Astrocyte of the hippocampus (primary cell): ENCODE results near the gene ANKRD63.

Experiments used
- DNase-seq: peaks from one replicate; pipeline ENCODE4 v3.0.0; 2011; ENCODE audit warnings: low read depth, low spot score

The ANKRD63 gene

DNA sequence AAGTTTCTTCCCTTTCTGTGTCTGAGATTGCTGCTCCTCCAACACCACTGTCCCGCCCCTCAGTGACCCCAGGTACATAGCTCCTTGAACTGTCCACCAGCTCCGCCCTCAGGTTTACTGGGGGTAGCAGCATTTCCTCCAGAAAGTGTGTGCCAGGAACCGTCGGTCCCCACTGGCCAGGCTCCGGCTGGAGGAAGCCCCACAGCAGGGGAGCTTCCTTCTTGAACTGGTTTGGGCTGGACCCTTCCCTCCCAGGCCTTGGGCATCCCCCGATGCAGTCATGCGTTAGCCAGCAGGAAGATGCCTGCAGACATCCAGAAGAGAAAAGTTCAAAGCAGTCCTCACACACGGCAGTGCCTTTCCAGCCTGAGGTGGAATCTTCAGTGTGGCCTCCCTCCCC, 24.3 kb downstream of the ANKRD63 start:
- DNase-seq = no peak

DNA sequence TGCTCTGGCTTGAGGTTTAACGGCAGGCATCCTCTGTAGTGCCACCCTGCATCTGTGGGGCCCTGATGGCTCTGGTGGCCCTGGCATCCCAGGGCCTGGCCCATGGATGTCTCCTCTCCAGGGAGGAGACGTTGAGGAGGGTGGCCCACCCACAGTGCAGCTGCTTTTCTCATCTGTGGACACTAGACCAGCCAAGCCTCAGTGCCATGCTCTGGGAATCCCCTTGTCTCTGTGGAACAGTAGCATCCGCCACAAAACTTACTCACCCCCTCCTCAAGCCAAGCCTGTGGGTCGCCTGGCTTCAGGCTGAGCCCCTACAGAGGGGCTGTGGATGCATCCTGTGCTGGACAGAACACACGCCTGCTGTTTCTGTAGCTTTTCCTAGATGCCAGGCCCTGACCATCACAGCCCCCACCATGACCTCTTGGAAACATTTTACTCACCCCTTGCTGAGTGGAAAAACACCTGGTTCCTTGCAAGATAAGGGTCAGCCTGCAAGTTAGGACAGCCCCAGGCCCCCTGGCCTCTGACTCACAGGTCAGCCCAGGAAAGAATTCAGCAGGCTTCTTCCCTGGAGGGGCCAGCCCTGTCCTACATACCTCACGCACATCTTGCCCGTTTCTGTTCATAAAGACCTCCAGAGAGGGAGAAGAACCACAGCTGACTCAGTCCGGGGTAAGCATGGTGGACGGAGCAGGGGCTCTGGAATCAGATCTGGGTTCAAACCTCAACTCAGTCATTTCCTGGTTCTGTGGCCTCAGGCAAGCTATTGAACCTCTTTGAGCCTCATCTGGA, 25.0 kb downstream of the ANKRD63 start:
- DNase-seq = no peak

DNA sequence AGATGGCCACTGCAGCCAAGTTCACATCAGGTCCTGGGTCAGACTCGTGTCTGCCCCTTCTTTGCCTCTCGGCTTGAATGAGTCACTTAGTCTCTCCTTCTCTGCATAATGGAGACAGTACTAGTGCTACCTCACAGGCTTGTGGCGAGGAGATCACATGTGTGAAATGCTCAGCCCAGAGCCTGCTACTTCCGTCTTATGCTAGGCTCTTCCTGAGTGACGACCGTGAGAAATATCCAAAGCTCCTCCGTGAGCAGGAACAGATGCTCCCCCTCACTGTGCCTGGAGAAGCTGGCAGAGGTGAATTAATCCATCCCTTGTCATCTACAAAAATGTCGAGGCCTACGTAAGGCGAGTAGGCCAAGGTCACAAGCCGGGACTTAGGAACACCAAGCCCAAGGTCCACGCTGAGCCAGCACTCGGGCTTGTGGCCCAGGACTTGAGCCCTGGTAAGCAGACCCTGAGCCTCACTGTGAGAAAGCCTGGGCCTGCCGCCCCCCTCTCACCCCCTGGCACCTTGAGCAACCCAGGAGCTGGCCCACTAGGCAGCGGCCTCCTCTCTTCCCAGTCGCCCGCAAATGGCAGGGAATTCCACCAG, 26.1 kb downstream of the ANKRD63 start:
- DNase-seq = peak; percentile 58

DNA sequence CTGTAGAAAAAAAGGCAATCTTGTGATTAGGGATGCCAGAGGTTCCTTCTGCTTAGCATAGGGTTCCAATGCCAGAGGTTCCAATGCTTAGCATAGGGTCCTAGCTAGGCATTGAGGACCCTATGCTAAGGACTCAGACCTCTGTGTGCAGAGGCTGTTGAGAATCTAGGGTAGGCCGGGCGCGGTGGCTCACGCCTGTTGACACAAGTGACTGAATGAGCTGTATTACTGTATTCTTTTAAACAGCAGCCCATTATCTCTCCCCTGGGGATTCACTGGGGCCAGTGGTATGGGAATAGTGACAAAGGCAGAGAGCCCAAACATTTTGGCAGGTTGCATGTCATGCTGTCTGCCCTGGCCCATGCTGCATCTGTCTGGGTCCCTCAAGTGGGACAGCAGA, 27.8 kb downstream of the ANKRD63 start:
- no peak for DNase-seq

DNA sequence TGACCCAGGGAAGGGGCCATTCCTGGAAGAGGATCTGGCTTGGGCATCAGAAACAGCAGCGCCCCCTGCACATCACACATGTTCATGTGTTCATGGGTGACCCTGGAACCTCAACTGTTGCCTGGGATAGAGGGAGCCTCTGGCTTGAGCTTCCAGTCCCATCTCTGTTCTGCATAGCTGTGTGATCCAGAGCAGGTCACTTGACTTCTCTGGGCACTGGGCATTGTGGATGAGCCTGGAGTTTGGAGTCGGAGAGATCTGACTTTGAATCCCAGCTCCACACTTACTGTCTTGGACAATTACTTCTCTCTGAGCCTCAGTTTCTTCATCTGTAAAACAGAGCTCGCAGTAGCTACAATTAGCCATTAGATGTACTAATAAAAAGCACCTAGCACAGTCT, 28.4 kb downstream of the ANKRD63 start:
- DNase-seq = no peak

DNA sequence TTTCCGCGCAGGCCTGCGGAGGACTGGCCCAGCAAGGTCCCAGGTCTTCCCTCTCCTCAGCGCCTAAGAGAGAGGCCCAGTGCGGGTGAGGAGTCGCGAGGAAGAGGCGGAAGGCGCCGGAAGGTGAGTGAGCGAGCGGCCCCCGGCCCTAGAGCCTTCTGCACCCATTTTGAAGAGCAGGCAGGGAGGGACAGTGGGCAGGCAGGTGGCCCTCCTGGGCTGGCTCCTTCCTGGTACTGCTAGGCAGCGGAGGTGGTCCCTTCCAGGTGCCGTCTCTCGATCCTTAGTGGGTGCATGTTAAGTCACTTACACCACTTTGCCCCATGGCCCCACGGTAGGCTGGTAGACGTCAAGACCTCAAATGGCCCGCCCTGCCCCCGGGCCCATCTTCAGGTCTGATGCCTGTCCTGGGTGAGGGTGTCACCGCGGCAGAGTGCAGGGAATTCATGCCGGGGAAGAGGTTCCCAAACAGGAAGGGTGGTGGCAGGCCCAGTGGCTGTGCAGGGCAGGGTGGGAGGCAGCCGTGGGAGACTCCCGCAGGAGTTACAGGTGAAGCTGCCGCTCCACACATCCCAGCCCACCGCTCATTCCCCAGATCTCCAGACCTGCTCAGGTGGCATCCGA, 29.6 kb downstream of the ANKRD63 start:
- no peak for DNase-seq

DNA sequence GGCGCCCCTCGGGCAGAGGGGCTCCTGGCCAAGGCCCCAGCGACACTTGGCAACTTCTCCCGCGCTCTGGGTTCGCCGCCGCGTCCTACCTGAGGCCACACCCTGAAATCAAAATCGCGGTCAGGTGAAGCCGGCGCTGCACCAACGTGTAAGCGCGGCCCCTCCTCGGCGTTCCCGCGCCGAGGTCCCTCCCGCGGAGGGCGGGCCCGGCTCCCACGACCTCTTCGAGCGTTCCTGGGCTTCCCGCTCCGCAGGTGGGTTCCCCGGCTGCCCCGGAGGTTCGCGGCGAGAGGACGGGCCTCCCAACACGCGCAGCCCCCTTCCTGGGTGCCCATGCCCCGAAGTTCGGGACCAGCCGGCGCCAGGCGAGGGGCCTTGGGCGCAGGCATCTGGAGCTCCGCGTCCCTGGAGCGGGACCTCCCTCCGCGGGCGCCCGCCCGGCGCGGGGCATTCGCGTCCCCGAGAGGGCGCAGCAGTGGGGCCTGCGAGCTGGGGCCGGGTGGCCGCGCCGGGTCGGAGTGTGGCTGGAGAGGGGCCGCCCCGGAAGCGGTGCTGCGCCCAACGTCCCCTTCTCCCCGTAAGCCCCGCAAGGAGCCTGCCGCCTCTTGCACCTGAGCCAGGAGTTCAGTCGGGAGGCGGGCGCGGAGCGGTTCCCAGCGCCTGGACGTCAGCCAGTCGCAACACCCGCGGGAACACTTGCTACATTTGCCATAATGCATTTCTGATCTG, 30.3 kb downstream of the ANKRD63 start:
- DNase-seq = peak; percentile 55

DNA sequence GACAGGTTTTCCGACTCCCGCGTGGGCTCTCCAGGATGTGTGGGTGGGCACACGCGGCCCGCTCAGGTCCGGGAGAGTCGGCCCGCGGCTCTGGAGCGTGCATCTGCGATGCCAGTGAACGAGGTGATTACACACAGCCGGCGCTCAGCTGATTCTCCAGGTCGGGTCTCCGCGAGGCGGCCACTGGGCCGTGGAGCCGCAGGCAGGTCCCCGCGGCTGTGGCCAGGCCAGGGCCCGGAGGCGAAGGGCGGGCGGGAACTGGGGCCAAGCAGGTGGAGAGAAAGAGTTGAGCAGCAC, 30.8 kb downstream of the ANKRD63 start:
- DNase-seq = no peak

DNA sequence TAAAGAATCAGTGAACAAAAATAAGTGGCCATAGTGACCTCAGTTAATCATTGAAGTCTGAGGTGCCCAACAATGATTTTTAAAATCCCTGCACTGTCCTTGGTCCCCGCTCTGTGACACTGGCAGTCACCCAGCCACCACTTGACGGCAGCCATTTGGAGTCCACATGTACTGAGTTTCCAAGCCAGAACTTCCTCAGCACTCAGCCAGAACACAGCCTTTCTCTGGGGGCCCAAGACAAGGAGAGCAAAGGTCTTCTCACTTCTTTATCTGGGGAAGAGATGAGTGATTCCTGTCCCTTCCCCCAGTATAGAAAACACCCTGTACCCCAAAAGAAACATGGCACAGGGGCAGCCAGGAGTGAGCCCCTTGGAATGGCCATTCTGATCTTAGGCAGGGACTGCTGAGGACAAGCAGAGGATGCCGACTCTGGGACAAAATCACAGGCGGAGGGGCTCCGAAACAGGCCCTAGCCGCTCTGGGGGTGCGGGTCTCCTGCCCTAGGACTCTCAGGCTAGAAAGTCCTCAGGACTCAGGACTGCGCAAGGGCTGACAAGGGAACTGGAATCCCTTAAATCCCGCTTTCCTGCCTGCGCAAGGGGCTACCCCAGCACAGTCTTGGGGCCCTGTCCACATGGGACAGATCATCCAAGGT, 31.3 kb downstream of the ANKRD63 start:
- DNase-seq = no peak

DNA sequence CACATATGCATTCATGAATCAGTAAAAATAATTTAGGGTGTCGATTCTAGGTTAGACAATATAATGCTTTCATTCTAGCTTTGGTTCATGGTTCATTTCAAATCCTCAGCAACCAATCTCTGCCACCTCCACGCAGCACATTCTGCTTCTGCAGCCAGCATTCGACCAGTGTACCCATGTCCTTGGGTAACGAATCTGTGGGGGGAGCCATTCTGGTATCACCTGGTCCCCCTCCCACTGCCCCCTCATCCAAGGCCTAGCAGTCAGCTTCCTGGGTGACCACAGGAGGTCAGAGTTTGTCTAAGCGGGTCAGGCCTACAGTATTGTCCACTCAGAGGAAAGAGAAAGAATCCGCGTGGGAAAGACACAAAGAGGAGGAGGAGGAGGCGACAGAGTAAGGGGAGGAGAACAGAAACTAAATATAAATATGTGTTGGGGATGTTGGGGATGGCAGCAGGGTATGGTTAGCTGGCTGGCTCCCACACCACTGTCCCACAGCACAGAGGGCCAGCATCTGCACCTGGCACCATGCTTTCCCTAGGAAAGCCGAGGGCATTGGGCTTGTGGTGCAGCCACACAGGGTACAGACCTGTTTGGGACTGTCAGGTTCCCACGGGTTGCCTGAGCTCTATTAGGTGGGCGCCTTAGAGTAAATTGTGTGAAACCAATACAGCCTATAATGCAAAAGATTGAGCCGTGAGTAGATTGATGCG, 31.9 kb downstream of the ANKRD63 start:
- DNase-seq = no peak

DNA sequence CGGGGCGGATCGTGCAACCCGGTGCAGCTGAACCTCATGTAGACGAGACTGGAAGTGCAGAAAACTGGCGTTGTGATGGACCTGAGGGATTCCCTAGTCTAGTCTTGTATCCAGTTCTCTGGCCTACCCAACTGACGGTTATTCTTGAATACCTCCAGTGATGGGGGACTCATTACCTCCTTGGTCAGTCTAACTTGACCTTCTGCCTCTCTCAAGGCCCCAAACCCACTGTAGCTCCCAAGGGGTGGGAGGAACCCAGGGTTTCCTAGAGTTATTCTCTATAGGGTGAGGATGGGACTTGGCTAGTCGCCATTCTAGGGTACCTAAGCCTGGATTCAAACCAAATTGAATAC, 32.6 kb downstream of the ANKRD63 start:
- no peak for DNase-seq

DNA sequence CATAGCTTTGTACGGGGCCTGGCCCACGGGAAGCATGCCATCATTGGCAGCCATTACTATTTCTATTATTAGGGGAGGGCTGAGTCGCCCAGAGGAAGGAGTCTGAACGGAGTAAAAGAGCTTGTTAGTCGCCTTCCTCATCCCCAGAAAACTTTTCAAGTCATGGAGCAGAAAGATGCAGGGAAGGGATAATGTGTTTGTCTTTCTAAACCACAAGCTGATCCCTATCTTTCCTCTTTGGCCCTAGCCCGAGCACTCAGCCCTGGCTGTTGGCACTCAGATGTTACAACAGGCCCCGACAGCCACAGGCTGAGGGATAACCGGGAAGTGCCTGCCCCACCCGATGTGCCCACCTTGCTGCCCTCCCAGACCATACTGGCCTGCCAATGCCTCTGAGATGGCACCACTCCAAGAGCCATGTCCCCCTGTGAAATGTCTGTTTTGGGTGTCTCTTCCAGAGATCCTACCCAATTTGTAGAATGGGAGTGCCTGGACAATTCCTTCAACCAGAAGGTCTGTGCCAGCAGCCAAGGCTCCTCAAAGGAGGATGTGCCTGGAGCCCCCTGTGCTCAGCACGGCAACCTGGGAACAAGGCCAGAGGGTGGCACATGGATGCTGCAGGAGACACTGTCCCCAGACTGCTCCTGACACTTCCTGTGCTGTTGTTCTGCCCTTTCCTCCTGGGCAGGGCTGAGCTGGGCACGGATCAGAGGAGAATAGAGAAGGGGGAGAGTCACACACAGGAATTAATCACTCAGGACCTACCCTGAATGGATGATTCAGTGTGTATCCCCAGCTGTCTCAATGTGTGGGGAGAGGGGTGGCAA, 33.2 kb downstream of the ANKRD63 start:
- DNase-seq = no peak

DNA sequence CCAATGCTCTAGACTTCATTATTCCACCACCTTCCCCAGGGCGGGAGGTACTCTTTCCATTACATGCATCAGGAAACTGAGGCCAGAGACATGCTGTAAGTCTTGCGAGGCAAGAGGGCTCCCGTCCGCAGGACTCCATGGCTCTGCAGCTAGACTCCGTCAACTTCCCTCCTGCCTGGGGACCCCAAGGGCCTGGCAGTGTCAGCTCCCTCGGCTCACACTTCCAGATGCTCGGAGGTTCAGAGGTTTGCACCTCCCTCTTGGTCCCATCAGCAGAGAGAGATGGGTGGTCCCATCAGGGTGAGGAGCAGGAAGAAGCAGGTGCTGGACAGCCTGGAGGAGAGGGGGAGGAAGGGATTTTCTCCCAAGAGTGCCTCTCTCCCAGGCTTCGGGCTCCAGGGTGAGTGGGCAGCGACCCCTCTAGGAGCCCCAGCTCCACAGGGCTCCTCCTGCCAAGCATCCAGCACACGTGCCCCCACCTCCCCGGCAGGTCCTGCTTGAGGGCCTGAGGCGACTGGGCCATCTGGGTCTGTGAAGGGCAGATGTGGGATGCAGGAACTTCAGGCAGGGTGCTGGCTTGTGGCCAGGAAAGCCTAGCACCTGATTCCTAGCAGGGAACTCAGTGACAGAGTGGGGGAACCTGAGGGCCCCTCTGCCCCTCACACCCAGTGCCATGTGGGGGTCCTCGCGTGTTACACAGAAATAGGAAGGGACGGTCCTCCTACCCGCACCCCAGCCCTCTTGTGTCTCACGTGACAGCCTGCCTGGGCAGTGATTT, 34.7 kb downstream of the ANKRD63 start:
- no peak for DNase-seq

DNA sequence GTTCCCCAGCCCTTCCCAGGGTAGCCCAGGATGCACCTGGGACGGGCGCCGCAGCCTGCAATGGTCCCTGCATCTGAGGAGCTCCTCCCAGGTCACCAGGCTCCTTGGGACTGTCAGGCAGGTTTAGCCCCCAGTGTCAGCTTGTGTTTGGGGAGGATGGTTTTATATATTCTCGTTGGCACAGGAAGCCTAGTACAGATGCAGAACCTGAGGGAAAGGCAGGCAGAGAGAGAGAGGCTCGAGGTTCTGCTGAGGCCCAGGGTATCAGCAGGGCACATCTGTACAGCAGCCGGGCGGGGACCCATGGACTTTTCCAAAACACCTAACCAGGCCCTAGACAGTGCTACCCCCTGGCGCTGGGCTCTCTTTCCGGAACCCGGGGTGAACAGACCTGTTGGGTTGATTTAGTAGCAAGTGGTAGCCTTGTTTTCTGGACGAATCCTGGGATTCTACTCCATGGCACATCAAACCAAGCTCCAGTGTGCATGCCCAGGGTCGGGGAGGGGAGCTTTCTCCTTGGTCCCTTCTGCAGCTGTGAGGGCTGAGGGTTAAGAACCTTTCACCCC, 35.4 kb downstream of the ANKRD63 start:
- DNase-seq = no peak

DNA sequence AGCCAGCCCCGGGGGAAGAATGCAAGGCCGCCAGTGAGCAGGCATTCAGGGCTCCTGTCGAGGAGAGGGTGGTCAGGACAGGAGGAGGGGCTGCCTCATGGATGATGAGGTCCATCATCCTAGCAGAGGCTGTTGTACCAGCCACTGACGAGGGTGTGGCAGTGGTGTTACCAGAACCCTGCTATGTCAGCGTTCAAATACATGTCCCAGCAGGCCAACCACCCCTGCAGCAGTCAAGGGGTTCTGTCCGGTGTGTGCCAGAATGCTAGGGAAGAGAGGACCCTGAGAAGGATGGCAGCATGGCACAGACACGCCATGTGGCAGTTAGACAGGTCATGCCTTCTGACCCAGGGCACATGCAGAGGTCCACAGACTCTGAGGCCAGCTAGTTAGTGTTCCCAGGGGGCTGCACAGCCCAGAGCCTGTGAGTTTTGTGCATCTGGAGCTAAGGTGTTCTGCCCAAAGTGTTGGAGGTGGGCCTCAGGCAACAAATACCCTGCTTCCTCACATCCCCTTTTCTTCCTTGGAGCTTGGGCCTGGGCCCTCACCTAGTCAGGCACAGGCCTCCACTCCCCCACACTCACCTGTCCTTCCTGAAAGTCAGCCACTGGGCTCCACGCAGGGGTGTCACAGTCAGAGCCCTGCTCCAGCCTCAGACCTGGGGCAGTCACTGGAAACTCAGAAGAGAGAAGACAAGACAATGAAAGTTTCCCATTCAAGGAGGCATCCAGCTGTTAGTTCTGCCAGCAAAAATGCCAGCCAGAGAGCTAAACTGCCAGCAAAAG, 36.2 kb downstream of the ANKRD63 start:
- DNase-seq = no peak

DNA sequence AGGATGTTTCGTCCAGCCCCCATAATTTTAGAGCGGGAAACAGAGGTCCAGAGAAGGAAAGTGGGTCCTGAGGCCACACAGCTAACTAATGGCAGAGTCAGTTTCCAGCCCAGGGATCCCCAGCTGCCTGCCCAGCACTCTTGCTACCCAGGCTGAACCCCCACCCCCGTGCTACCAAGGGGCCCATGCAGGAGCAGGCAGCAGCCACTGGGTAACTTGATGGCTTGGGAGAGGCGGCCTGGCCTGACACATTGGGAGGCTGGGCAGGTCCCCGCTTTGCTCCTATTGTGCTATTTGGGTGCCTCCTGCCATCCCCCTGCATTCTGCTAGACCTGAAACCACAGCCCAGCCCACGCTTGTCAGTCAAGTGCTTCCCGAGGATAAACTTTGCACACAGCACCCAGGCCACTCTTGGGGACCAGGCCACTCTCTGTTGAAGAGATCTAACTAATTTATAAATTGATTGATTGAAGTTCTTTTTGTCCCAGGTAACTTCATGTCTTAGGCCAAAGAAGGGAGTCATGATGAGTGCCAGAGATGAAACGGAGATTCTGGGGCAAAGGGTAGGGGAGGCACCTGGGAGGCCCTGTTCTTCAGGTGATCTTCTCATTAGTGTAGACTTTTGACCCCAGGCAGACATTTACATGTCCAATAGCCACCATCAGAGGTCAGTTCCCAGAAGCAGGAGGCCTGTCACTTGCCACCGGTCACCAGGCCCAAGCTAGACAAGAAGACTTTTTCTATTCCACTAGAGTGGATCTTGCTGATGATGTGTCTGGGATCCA, 37.0 kb downstream of the ANKRD63 start:
- no peak for DNase-seq

DNA sequence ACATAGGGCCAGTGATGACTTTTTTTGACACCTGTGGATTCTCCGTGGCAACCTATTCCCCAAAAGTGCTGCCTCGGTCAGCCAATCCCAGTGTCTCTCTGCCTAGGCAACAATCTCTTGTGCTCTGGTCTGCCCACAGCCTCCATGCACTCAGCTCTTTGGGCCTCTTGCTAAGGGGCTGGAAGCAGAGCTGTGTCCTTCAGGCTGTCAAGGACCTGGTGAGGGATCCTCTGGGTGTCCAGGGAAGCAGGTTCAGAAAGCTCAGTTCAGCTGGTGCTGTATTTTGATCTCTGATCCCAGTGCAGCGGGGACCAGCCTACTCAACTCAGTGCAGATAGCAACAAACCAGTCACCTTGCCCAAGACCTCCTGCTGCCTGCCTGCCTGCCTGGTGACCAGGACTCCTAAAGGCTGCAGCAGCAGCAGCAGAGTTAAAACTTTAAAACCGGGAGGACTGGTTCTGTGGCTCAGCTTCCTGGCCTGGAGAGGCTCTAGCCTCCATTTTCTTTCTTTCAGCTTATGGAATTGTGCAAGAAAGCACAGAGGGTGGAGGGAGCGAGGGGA, 37.8 kb downstream of the ANKRD63 start:
- DNase-seq = no peak
